CD14-positive monocyte (primary cell): ENCODE data around the gene TSPOAP1. TPM values are rescaled to one million over a fixed set of nuclear protein-coding genes. Genes with fewer than 3 reads are reported as not detected.

Experiments used
- DNase-seq, 3 donors: peaks; one replicate each; pipeline ENCODE4 v3.0.0-alpha.2; 2011 to 2022
- H2AFZ ChIP-seq: 2 replicates; pipeline ENCODE4 v1.6.0; 2012; ENCODE audit warnings: mild to moderate bottlenecking, low read depth, low read length, inconsistent platforms; ENCODE audit not compliant: insufficient read depth, poor library complexity, severe bottlenecking
- H3K27ac ChIP-seq, 2 donors: 1 replicate in 1 of 2; 2 replicates in 1 of 2; pipeline ENCODE4 v1.5.1; 2012 to 2013; ENCODE audit warnings: low read length in 2 of 2, control low read depth in 1 of 2, inconsistent platforms in 1 of 2, low read depth in 1 of 2, mild to moderate bottlenecking in 1 of 2
- H3K27me3 ChIP-seq, 2 donors: one replicate each; pipeline versions ENCODE4 v1.6.0 to v1.6.1; 2011 to 2013; ENCODE audit warnings: low read length in 2 of 2; ENCODE audit not compliant: control insufficient read depth in 2 of 2, insufficient read depth in 2 of 2
- H3K36me3 ChIP-seq, 2 donors: replicated peaks in 1 of 2; 1 replicate in 1 of 2; 2 replicates in 1 of 2; pipeline versions ENCODE4 v1.5.1 to v1.6.1; 2012 to 2013; ENCODE audit warnings: low read length in 2 of 2, control low read depth in 1 of 2, inconsistent platforms in 1 of 2, mild to moderate bottlenecking in 1 of 2; ENCODE audit not compliant: insufficient read depth in 2 of 2, control insufficient read depth in 1 of 2
- H3K4me1 ChIP-seq, 2 donors: 1 replicate in 1 of 2; 2 replicates in 1 of 2; pipeline versions ENCODE4 v1.5.1 to v1.6.1; 2012 to 2013; ENCODE audit warnings: low read length in 2 of 2, control low read depth in 1 of 2, inconsistent platforms in 1 of 2, mild to moderate bottlenecking in 1 of 2, moderate library complexity in 1 of 2; ENCODE audit not compliant: insufficient read depth in 2 of 2, control insufficient read depth in 1 of 2
- H3K4me2 ChIP-seq: replicated peaks from 2 replicates; pipeline ENCODE3; 2012; ENCODE audit warnings: low read length, moderate library complexity, mild to moderate bottlenecking; ENCODE audit not compliant: poor library complexity, severe bottlenecking; ENCODE audit errors: extremely low read depth
- H3K4me3 ChIP-seq, 3 experiments: fragments of 200-600 bp in 1 of 3; sonication (generic) in 1 of 3; replicated peaks in 1 of 3; 1 replicate in 2 of 3; 2 replicates in 1 of 3; pipeline ENCODE4 v1.5.1; 2011 to 2013; ENCODE audit warnings: low read length in 3 of 3, mild to moderate bottlenecking in 3 of 3, control low read depth in 2 of 3, low read depth in 2 of 3, inconsistent platforms in 1 of 3, moderate library complexity in 1 of 3
- H3K79me2 ChIP-seq: 2 replicates; pipeline ENCODE4 v1.6.0; 2012; ENCODE audit warnings: mild to moderate bottlenecking, control low read depth, inconsistent platforms, low read length, moderate library complexity; ENCODE audit not compliant: insufficient read depth
- H3K9ac ChIP-seq: 2 replicates; pipeline ENCODE4 v1.6.0; 2017; ENCODE audit warnings: low read length, mild to moderate bottlenecking; ENCODE audit not compliant: insufficient read depth, poor library complexity, severe bottlenecking
- H3K9me3 ChIP-seq, 2 donors: replicated peaks in 1 of 2; 1 replicate in 1 of 2; 2 replicates in 1 of 2; pipeline versions ENCODE4 v1.5.1 to v1.6.1; 2012 to 2013; ENCODE audit warnings: low read length in 2 of 2, control low read depth in 1 of 2; ENCODE audit not compliant: control insufficient read depth in 1 of 2, insufficient read depth in 1 of 2
- H4K20me1 ChIP-seq: 2 replicates; pipeline ENCODE4 v1.6.0; 2012; ENCODE audit warnings: mild to moderate bottlenecking, low read length, control low read depth, moderate library complexity; ENCODE audit not compliant: insufficient read depth
- H3K27ac Mint-ChIP-seq, 7 donors: one replicate each; pipeline ENCODE4 v1.8.0; 2020; ENCODE audit warnings: mild to moderate bottlenecking in 7 of 7, mixed read lengths in 7 of 7, moderate library complexity in 6 of 7, inconsistent platforms in 2 of 7
- H3K27me3 Mint-ChIP-seq, 3 donors: one replicate each; pipeline ENCODE4 v1.8.0; 2021 to 2022; ENCODE audit warnings: low read depth in 3 of 3, mild to moderate bottlenecking in 3 of 3, mixed read lengths in 3 of 3, moderate library complexity in 3 of 3, inconsistent platforms in 1 of 3
- H3K36me3 Mint-ChIP-seq, 2 donors: one replicate each; pipeline ENCODE4 v1.8.0; 2020; ENCODE audit warnings: mixed read lengths in 2 of 2, inconsistent platforms in 1 of 2, mild to moderate bottlenecking in 1 of 2
- H3K4me1 Mint-ChIP-seq: one replicate; pipeline ENCODE4 v1.8.0; 2020; ENCODE audit warnings: mild to moderate bottlenecking, mixed read lengths
- H3K4me3 Mint-ChIP-seq, 2 donors: one replicate each; pipeline ENCODE4 v1.8.0; 2020; ENCODE audit warnings: mild to moderate bottlenecking in 2 of 2, mixed read lengths in 2 of 2, moderate library complexity in 1 of 2
- H3K9me3 Mint-ChIP-seq, 7 donors: one replicate each; pipeline ENCODE4 v1.8.0; 2020 to 2022; ENCODE audit warnings: mixed read lengths in 7 of 7, mild to moderate bottlenecking in 6 of 7, moderate library complexity in 6 of 7, inconsistent platforms in 2 of 7
- CTCF ChIP-seq: fragments of 200-600 bp; IDR thresholded peaks from one replicate; pipeline ENCODE4 v1.8.0; 2022; ENCODE audit warnings: antibody characterized with exemption, mild to moderate bottlenecking
- WGBS: methylation state at CpG from one replicate; pipeline ENCODE4 v1.1.5; 2013; ENCODE audit warnings: missing lambda C conversion rate; ENCODE audit not compliant: insufficient coverage; 5-methylcytosine and 5-hydroxymethylcytosine counted together
- intact Hi-C, 2 donors: fragments of 100-400 bp; cut with micrococcal nuclease; formaldehyde crosslinking; loops; one replicate each; pipeline versions ENCODE4 v1.15.0 to v1.15.1; 2023
- polyA plus RNA-seq, 3 donors: library from polyadenylated mRNA; depleted of rRNA in 1 of 3; unstranded in 2 of 3; stranded (reverse) in 1 of 3; fragments of 300-500 nt in 2 of 3; fragments of >200 nt in 1 of 3; fragmentation: Illumina TruSeq in 2 of 3; gene quantifications; 1 replicate in 2 of 3; 2 replicates in 1 of 3; pipeline ENCODE4 v1.2.3, GENCODE V29; 2012 to 2021

The TSPOAP1 gene
- polyA plus RNA-seq, 3 donors, result 0.10 to 14.0 (median 0.18) TPM

- no peaks in the 10 kb centered on the region for H3K9me3 ChIP-seq
- H3K36me3 ChIP-seq, result peaks cover 9 to 18% of the 10 kb centered on the region in 2 donors
- H3K27me3 ChIP-seq, result no peaks in the 10 kb centered on the region
- peak overlapping the region in 2 of 3 experiments; percentile 2 to 100 for H3K4me3 ChIP-seq
- DNase-seq, result peak in 1 of 3 donors; percentile 47
- Mint-ChIP-seq H3K27ac (peak overlapping the region; percentile 99 to 100 (median 99)), H3K36me3 (peaks cover 13 to 21% of the 10 kb centered on the region in 2 donors), H3K4me3 (peak overlapping the region; percentile 90 to 100), H3K9me3 (peaks cover 0 to 7% (median 6%) of the 10 kb centered on the region in 7 donors), H3K4me1 (peaks cover 71% of the 10 kb centered on the region), H3K27me3 (peaks cover 0 to 10% (median 0%) of the 10 kb centered on the region in 3 donors)
- H3K4me1 ChIP-seq, result peaks cover 77 to 80% of the 10 kb centered on the region in 2 donors
- WGBS, result 18% methylated on average over 5 of the region's 10 CpGs
- peak overlapping the region; percentile 99 for H3K4me2 ChIP-seq
- H4K20me1 ChIP-seq, result peaks cover 22% of the 10 kb centered on the region
- H2AFZ ChIP-seq, result no peak overlapping the region
- peaks cover 92% of the 10 kb centered on the region for H3K79me2 ChIP-seq
- intact Hi-C loops, result loop anchor here in 1 of 2 donors (10.0 kb wide), 1 partner anchor 180 kb away; the partner anchor contains the start of gene MTMR4
- H3K27ac ChIP-seq, result peak overlapping the region; percentile 98 to 100
- H3K9ac ChIP-seq, result peak overlapping the region; percentile 98
- TF ChIP-seq CTCF, result no peak
Observed at GRCh38 chr17:58335061-58335731, 6.6 kb upstream of the TSPOAP1 start.

DNA sequence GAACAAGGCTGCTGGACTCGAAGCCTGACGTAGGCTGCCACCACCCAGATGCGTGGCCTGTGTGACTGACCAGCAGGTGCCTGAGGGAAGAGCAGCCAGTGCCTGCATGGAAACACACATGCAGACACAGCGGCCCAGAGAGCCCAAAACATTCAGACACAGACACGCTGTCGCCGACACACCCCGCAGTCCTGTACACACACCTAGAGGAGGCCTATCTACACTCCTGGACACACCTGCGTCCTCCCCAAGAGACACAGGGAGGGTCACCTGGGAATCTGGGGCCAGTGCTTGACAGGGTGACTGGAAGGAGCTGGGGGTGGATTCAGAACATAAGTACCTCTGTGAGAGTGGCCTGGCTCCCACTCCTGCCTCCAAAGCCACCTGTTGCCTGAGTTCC is 6.1 kb upstream of the TSPOAP1 start:
- Histone ChIP-seq H3K9ac (peak overlapping the region; percentile 98), H3K27me3 (no peaks in the 10 kb centered on the region), H2AFZ (no peak overlapping the region), H3K79me2 (peaks cover 92% of the 10 kb centered on the region), H3K9me3 (no peaks in the 10 kb centered on the region), H3K4me1 (peaks cover 77 to 80% of the 10 kb centered on the region in 2 donors), H4K20me1 (peaks cover 27% of the 10 kb centered on the region), H3K4me3 (peak overlapping the region in 1 of 3 experiments; percentile 100), H3K27ac (peak overlapping the region; percentile 98 to 100), H3K36me3 (peaks cover 9 to 18% of the 10 kb centered on the region in 2 donors), H3K4me2 (peak overlapping the region; percentile 99)
- intact Hi-C loops, result loop anchor here in 1 of 2 donors (10.0 kb wide), 1 partner anchor 180 kb away; the partner anchor contains the start of gene MTMR4
- DNase-seq, result no peak
- Mint-ChIP-seq H3K4me1 (peaks cover 69% of the 10 kb centered on the region), H3K9me3 (peaks cover 0 to 7% (median 6%) of the 10 kb centered on the region in 7 donors), H3K27ac (peak overlapping the region; percentile 99 to 100 (median 99)), H3K4me3 (peak overlapping the region; percentile 90 to 100), H3K27me3 (peaks cover 0 to 10% (median 1%) of the 10 kb centered on the region in 3 donors), H3K36me3 (peaks cover 16 to 22% of the 10 kb centered on the region in 2 donors)
- WGBS, result 79% methylated on average over 7 of the region's 9 CpGs
- TF ChIP-seq CTCF, result no peak
